GM21529 (cell line): ENCODE measurements around the gene IQSEC2.

Source experiments
- ATAC-seq: cut with Tn5 transposase; IDR thresholded peaks from one replicate; pipeline ENCODE4 v1.9.1; 2021; ENCODE audit not compliant: unreplicated experiment

The IQSEC2 gene

GRCh38 chrX:53272808-53273337, 8.5 kb downstream of the IQSEC2 start:
- no peak for ATAC-seq

GRCh38 chrX:53269536-53270107, 11.8 kb downstream of the IQSEC2 start:
- ATAC-seq = no peak

- ATAC-seq = no peak
Measured at GRCh38 chrX:53268173-53268572, 13.2 kb downstream of the IQSEC2 start.

- no peak for ATAC-seq
Measured at GRCh38 chrX:53266914-53267313, 14.5 kb downstream of the IQSEC2 start.

GRCh38 chrX:53265771-53266574, 15.4 kb downstream of the IQSEC2 start:
- no peak for ATAC-seq

- no peak for ATAC-seq
Measured at GRCh38 chrX:53263597-53264094, 17.7 kb downstream of the IQSEC2 start.

GRCh38 chrX:53262918-53263394, 18.4 kb downstream of the IQSEC2 start:
- no peak for ATAC-seq

GRCh38 chrX:53262189-53262917, 19.0 kb downstream of the IQSEC2 start:
- no peak for ATAC-seq

- ATAC-seq = no peak
Measured at GRCh38 chrX:53261355-53261972, 19.9 kb downstream of the IQSEC2 start.

GRCh38 chrX:53260836-53261235, 20.5 kb downstream of the IQSEC2 start:
- no peak for ATAC-seq

GRCh38 chrX:53257670-53258423, 23.5 kb downstream of the IQSEC2 start:
- ATAC-seq = no peak

GRCh38 chrX:53257166-53257565, 24.2 kb downstream of the IQSEC2 start:
- no peak for ATAC-seq

GRCh38 chrX:53256446-53257041, 24.8 kb downstream of the IQSEC2 start:
- ATAC-seq = no peak

GRCh38 chrX:53255738-53256191, 25.6 kb downstream of the IQSEC2 start:
- no peak for ATAC-seq

GRCh38 chrX:53254570-53255461, 26.6 kb downstream of the IQSEC2 start:
- ATAC-seq = no peak

GRCh38 chrX:53253293-53254020, 27.9 kb downstream of the IQSEC2 start:
- ATAC-seq = no peak

GRCh38 chrX:53251307-53251706, 30.1 kb downstream of the IQSEC2 start:
- ATAC-seq = no peak

- ATAC-seq = no peak
Measured at GRCh38 chrX:53250556-53250955, 30.8 kb downstream of the IQSEC2 start.
